ENCODE measurements around the gene PHACTR2.
A peak's percentile ranks its signal among the peaks of the same experiment; 100 is the strongest.

Gene PHACTR2

GRCh38 chr6:143697076-143697800 is 19.5 kb downstream of the PHACTR2 start:
- no peak for DNase-seq (ENCODE audit: low read depth)
- H3K4me3 ChIP-seq (ENCODE audit: control insufficient read depth, low read depth, low read length) = no peak overlapping the region
- TF ChIP-seq, protein P1, sequence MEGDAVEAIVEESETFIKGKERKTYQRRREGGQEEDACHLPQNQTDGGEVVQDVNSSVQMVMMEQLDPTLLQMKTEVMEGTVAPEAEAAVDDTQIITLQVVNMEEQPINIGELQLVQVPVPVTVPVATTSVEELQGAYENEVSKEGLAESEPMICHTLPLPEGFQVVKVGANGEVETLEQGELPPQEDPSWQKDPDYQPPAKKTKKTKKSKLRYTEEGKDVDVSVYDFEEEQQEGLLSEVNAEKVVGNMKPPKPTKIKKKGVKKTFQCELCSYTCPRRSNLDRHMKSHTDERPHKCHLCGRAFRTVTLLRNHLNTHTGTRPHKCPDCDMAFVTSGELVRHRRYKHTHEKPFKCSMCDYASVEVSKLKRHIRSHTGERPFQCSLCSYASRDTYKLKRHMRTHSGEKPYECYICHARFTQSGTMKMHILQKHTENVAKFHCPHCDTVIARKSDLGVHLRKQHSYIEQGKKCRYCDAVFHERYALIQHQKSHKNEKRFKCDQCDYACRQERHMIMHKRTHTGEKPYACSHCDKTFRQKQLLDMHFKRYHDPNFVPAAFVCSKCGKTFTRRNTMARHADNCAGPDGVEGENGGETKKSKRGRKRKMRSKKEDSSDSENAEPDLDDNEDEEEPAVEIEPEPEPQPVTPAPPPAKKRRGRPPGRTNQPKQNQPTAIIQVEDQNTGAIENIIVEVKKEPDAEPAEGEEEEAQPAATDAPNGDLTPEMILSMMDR (IDR thresholded peaks at IDR 0.05; ENCODE audit: control insufficient read depth, insufficient read depth, low read depth, low read length, missing control alignments) = no peak

DNA sequence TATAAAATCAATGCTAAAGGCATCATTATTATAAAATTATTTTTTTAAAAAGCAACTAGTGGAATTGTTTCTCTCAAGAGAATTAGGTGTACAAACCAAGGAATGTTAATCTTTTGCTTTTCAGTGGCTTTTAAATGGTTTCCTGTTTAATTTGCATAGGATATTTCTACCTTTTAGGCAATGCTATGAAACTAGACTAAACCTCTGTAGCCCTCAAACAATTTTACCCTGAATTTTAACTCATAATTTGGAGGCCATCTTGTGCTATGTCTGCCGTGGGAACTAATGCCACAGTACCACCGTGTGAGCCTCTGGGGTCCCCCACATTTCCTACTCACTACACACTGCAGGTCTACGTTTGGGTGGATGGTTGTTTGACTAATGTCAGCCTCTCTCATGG is 20.6 kb downstream of the PHACTR2 start:
- H3K4me3 ChIP-seq (ENCODE audit: control insufficient read depth, low read depth, low read length) = no peak overlapping the region
- TF ChIP-seq, protein P1 (IDR thresholded peaks at IDR 0.05; ENCODE audit: control insufficient read depth, insufficient read depth, low read depth, low read length, missing control alignments) = no peak
- DNase-seq (ENCODE audit: low read depth) = no peak

- no peak for DNase-seq (ENCODE audit: low read depth)
- TF ChIP-seq, protein P1 (IDR thresholded peaks at IDR 0.05; ENCODE audit: control insufficient read depth, insufficient read depth, low read depth, low read length, missing control alignments) = no peak
- no peak overlapping the region for H3K4me3 ChIP-seq (ENCODE audit: control insufficient read depth, low read depth, low read length)
Observed at GRCh38 chr6:143698759-143699429, 21.1 kb downstream of the PHACTR2 start.

GRCh38 chr6:143699430-143699825 is 21.7 kb downstream of the PHACTR2 start:
- no peak for DNase-seq (ENCODE audit: low read depth)
- no peak overlapping the region for H3K4me3 ChIP-seq (ENCODE audit: control insufficient read depth, low read depth, low read length)
- TF ChIP-seq, protein P1 (IDR thresholded peaks at IDR 0.05; ENCODE audit: control insufficient read depth, insufficient read depth, low read depth, low read length, missing control alignments) = no peak

DNA sequence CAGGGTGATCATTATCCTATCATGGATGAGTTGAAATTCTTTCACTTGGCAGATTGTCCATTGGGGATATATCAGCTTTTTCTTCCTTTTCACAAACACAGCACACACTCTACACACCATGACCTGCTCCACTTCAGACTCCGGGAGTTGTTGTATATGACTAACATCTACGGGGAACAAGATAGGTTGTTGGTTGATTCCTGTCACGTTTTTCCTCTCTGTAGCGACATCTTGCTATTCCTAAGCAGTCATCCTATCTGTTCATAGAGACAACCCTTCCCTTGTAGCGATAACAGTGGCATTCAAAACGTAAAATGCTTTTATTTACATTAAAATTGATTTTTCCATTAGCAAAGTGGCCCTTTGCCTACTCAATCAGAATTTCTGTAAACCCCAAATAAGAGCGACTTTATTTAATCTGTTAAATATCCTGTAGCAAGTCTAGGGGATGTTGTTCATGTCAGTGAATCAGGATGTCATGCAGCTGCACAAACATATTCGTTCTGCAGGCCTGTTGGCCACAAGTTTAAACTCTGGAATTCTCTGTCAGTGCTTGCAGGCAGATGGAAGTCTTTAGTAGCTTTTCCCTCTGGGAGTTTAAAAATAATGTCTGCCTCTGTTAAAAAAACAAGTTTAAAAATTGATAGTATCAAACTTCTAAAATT is 23.1 kb downstream of the PHACTR2 start:
- TF ChIP-seq, protein P1 (IDR thresholded peaks at IDR 0.05; ENCODE audit: control insufficient read depth, insufficient read depth, low read depth, low read length, missing control alignments) = no peak

DNA sequence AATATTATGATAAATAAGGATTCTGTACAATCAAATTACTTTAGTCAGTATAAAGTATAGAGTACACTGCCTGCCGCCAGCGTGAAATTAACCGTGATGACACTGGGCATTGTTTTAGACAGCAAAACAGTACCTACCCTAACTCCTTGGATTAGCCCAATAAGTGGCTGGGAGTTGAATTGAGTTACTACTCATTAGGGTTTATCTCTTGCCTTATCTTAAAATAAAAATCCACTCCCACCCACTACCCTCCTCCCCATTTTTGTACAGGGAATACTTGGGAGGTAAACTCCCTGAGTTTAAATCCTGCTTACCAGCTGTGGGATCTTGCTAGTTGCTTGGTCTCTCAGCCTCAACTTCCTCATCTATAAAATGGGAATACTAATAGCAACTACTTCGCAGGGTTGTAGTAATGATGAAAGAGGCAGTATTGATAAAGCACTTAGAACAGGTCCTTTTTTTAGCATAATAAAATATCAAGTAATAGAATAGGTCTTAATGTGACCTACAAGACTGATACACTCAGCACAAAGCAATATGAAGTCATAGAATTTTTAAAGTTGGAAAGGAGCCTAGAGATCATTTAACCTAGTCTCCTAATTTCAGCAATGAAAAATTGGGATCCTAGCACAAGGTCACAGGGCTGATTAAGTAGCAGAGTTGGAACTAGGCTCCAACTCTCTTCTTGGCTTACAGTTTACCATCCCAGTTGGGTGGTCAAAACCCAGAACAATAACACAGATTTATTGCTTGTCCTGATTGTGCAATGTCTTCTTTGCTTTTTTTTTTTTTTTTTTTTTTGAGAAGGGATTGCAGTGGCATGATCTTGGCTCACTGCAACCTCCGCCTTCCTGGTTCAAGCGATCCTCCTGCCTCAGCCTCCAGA is 23.8 kb downstream of the PHACTR2 start:
- no peak overlapping the region for H3K4me3 ChIP-seq (ENCODE audit: control insufficient read depth, low read depth, low read length)
- no peak for DNase-seq (ENCODE audit: low read depth)
- TF ChIP-seq, protein P1 (IDR thresholded peaks at IDR 0.05; ENCODE audit: control insufficient read depth, insufficient read depth, low read depth, low read length, missing control alignments) = no peak

More for the DNA sequence above, 23.1 kb downstream of the PHACTR2 start:
- no peak overlapping the region for H3K4me3 ChIP-seq (ENCODE audit: control insufficient read depth, low read depth, low read length)
- peak; percentile 23 for DNase-seq (ENCODE audit: low read depth)
